ENCODE data around the gene ATP8A1. TPM values are rescaled to one million over a fixed set of nuclear protein-coding genes. Genes with fewer than 3 reads are reported as not detected.
A peak's percentile ranks its signal among the peaks of the same experiment; 100 is the strongest.

The ATP8A1 gene
- total and polyA plus RNA-seq, 8 donors = 4.8 to 15.3 (median 10.8) TPM

GRCh38 chr4:42425146-42426065 lies 231.5 kb downstream of the ATP8A1 start:
- FAIRE-seq = no peak
- H3K27me3 ChIP-seq = no peaks in the 10 kb centered on the region
- no peak overlapping the region for H3K27ac ChIP-seq
- no peak for DNase-seq
- no peaks in the 10 kb centered on the region for H3K4me1 ChIP-seq
- WGBS, 2 donors = 94 to 96% methylated on average over 19 of the region's 19 CpGs
- no peak overlapping the region for H3K4me3 ChIP-seq
- ATAC-seq = no peak
- intact Hi-C loops (cut with DNase I) = no loop called here
- H3K9me3 ChIP-seq = no peaks in the 10 kb centered on the region
- H3K36me3 ChIP-seq = peaks cover 0 to 19% (median 0%) of the 10 kb centered on the region in 3 donors
- TF ChIP-seq, protein P1, sequence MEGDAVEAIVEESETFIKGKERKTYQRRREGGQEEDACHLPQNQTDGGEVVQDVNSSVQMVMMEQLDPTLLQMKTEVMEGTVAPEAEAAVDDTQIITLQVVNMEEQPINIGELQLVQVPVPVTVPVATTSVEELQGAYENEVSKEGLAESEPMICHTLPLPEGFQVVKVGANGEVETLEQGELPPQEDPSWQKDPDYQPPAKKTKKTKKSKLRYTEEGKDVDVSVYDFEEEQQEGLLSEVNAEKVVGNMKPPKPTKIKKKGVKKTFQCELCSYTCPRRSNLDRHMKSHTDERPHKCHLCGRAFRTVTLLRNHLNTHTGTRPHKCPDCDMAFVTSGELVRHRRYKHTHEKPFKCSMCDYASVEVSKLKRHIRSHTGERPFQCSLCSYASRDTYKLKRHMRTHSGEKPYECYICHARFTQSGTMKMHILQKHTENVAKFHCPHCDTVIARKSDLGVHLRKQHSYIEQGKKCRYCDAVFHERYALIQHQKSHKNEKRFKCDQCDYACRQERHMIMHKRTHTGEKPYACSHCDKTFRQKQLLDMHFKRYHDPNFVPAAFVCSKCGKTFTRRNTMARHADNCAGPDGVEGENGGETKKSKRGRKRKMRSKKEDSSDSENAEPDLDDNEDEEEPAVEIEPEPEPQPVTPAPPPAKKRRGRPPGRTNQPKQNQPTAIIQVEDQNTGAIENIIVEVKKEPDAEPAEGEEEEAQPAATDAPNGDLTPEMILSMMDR (IDR thresholded peaks at IDR 0.05) = no peak

DNA sequence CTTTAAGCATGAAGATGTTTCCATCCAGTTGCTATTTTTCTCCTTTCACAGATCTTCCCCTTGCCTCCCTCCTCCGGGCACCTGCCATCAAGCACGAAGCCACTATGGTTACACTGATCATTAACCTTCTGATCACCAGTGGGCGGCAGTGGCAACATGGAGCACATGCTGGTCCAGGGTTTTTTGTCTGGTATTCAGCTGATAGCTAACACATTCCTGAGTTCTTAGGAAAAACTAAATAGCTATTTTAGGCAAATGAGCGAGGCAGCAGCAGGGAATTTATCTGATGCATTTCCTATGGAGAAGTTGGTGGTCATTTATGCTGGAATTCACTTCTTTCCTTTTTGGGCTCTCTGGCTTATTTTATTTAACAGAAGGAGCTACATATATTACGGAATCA lies 236.8 kb downstream of the ATP8A1 start:
- no peaks in the 10 kb centered on the region for H3K9me3 ChIP-seq
- no peak overlapping the region for H3K27ac ChIP-seq
- no peaks in the 10 kb centered on the region for H3K4me1 ChIP-seq
- no peaks in the 10 kb centered on the region for H3K27me3 ChIP-seq
- intact Hi-C loops (cut with DNase I) = no loop called here
- H3K36me3 ChIP-seq = peaks cover 0 to 19% (median 0%) of the 10 kb centered on the region in 3 donors
- H3K4me3 ChIP-seq = no peak overlapping the region
- ATAC-seq (no peak), FAIRE-seq (no peak), DNase-seq (no peak)
- 92 to 95% methylated on average over 5 of the region's 5 CpGs for WGBS, 2 donors
- TF ChIP-seq, protein P1 (IDR thresholded peaks at IDR 0.05) = no peak

- WGBS, 2 donors = 92 to 95% methylated on average over 3 of the region's 3 CpGs
- H3K9me3 ChIP-seq = no peaks in the 10 kb centered on the region
- H3K36me3 ChIP-seq = peaks cover 0 to 19% (median 0%) of the 10 kb centered on the region in 3 donors
- no peak overlapping the region for H3K4me3 ChIP-seq
- FAIRE-seq (peak; percentile 17), DNase-seq (no peak), ATAC-seq (no peak)
- no peak overlapping the region for H3K27ac ChIP-seq
- no peaks in the 10 kb centered on the region for H3K27me3 ChIP-seq
- no peaks in the 10 kb centered on the region for H3K4me1 ChIP-seq
- TF ChIP-seq, protein P1 (IDR thresholded peaks at IDR 0.05) = no peak
- intact Hi-C loops (cut with DNase I) = no loop called here
These were observed 239.4 kb downstream of the ATP8A1 start for GRCh38 chr4:42417550-42417949.

DNA sequence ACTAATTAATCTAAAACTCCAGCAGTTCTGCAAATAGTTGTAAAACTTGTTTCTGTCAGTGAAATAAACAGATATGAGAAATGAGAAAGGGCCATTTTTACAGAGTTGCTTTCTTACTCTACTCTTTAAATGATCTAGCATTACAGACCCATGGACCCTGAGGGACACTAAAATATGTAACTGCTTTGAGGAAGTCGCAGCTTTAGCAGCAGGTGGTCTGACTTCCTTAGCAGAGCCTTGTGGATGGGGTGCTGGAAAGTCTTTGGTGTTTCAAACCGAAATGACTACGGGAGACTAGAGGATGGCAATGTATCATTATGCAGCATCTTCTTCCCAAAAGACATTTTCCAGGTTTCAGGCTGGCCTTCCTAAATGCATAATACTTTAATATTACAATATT lies 240.9 kb downstream of the ATP8A1 start:
- FAIRE-seq (no peak), DNase-seq (no peak), ATAC-seq (no peak)
- intact Hi-C loops (cut with DNase I) = no loop called here
- Histone ChIP-seq H3K4me3 (no peak overlapping the region), H3K27ac (no peak overlapping the region), H3K9me3 (no peaks in the 10 kb centered on the region), H3K36me3 (peaks cover 0 to 7% (median 0%) of the 10 kb centered on the region in 3 donors), H3K27me3 (no peaks in the 10 kb centered on the region), H3K4me1 (no peaks in the 10 kb centered on the region)
- 77 to 80% methylated on average over 3 of the region's 3 CpGs for WGBS, 2 donors
- TF ChIP-seq, protein P1 (IDR thresholded peaks at IDR 0.05) = no peak

GRCh38 chr4:42415281-42415680 lies 241.6 kb downstream of the ATP8A1 start:
- no peaks in the 10 kb centered on the region for H3K27me3 ChIP-seq
- no peak for FAIRE-seq
- H3K36me3 ChIP-seq = no peaks in the 10 kb centered on the region
- no peaks in the 10 kb centered on the region for H3K9me3 ChIP-seq
- H3K4me1 ChIP-seq = no peaks in the 10 kb centered on the region
- no peak overlapping the region for H3K27ac ChIP-seq
- no peak overlapping the region for H3K4me3 ChIP-seq
- no peak for ATAC-seq
- DNase-seq = no peak
- TF ChIP-seq, protein P1 (IDR thresholded peaks at IDR 0.05) = no peak
- 85 to 89% methylated on average over 1 of the region's 1 CpG for whole genome bisulfite sequencing, 2 donors
- intact Hi-C loops (cut with DNase I) = no loop called here
